Hepatocyte (in vitro differentiated cells): ENCODE results near the gene POLDIP2. TPM values are rescaled to one million over a fixed set of nuclear protein-coding genes. Genes with fewer than 3 reads are reported as not detected.

Experiments
- DNase-seq: peaks from one replicate; pipeline ENCODE4 v3.0.0-alpha.2; 2016; ENCODE audit warnings: low spot score
- H2AFZ ChIP-seq: fragments of 200-600 bp; sonication (generic); 2 replicates; pipeline ENCODE4 v1.6.0; 2016; ENCODE audit warnings: antibody characterized with exemption, mild to moderate bottlenecking
- H3K27ac ChIP-seq: fragments of 200-600 bp; sonication (generic); 2 replicates; pipeline ENCODE4 v1.5.1; 2016; ENCODE audit warnings: mild to moderate bottlenecking
- H3K27me3 ChIP-seq: fragments of 200-600 bp; sonication (generic); 2 replicates; pipeline ENCODE4 v1.6.1; 2016
- H3K36me3 ChIP-seq: fragments of 200-600 bp; sonication (generic); replicated peaks from 2 replicates; pipeline ENCODE4 v1.5.1; 2016; ENCODE audit warnings: low read depth; ENCODE audit not compliant: insufficient read depth
- H3K4me1 ChIP-seq: fragments of 200-600 bp; sonication (generic); 2 replicates; pipeline ENCODE4 v1.5.1; 2016; ENCODE audit warnings: mild to moderate bottlenecking, moderate library complexity; ENCODE audit not compliant: insufficient read depth
- H3K4me2 ChIP-seq: fragments of 200-600 bp; sonication (generic); 2 replicates; pipeline ENCODE4 v1.6.0; 2016
- H3K4me3 ChIP-seq: fragments of 200-600 bp; sonication (generic); 2 replicates; pipeline ENCODE4 v1.5.1; 2016; ENCODE audit warnings: mild to moderate bottlenecking
- H3K79me2 ChIP-seq: fragments of 200-600 bp; sonication (generic); 2 replicates; pipeline ENCODE4 v1.6.0; 2017; ENCODE audit warnings: mild to moderate bottlenecking
- H3K9me2 ChIP-seq: fragments of 200-600 bp; sonication (generic); replicated peaks from 2 replicates; pipeline ENCODE4 v1.6.0; 2017; ENCODE audit warnings: mild to moderate bottlenecking; ENCODE audit not compliant: insufficient read depth
- H3K9me3 ChIP-seq: fragments of 200-600 bp; sonication (generic); 2 replicates; pipeline ENCODE4 v1.5.1; 2016; ENCODE audit warnings: low read depth, mild to moderate bottlenecking
- H4K20me1 ChIP-seq: fragments of 200-600 bp; sonication (generic); 2 replicates; pipeline ENCODE4 v1.6.0; 2016; ENCODE audit warnings: mild to moderate bottlenecking; ENCODE audit not compliant: insufficient read depth, poor library complexity, severe bottlenecking
- CTCF ChIP-seq: fragments of 200-600 bp; sonication (generic); IDR thresholded peaks from 2 replicates; pipeline ENCODE4 v1.5.1; 2016; ENCODE audit warnings: antibody characterized with exemption, mild to moderate bottlenecking; ENCODE audit not compliant: poor library complexity
- EZH2 ChIP-seq: fragments of 200-600 bp; sonication (generic); IDR thresholded peaks from 2 replicates; pipeline ENCODE4 v1.6.1; 2016; ENCODE audit warnings: antibody characterized with exemption, mild to moderate bottlenecking, borderline replicate concordance
- EZH2phosphoT487 ChIP-seq: fragments of 200-600 bp; sonication (generic); IDR thresholded peaks from one replicate; pipeline ENCODE4 v1.6.1; 2018; ENCODE audit warnings: antibody characterized with exemption, mild to moderate bottlenecking, low read depth, moderate library complexity; ENCODE audit not compliant: unreplicated experiment, severe bottlenecking
- whole genome bisulfite sequencing: methylation state at CpG from one replicate; pipeline ENCODE4 v1.1.6; 2016; ENCODE audit warnings: low lambda C conversion rate; ENCODE audit errors: missing lambda C conversion rate; 5-methylcytosine and 5-hydroxymethylcytosine counted together
- polyA plus RNA-seq: library from polyadenylated mRNA; unstranded; fragments of >200 nt; fragmentation: Nextera tagmentation; extraction: Ambion mirVana; gene quantifications from 2 replicates; pipeline ENCODE4 v1.2.1, GENCODE V29; 2016
- total RNA-seq: library from RNA; depleted of rRNA; stranded (reverse); fragments of >200 nt; gene quantifications from 2 replicates; pipeline ENCODE4 v1.2.3, GENCODE V29; 2014

POLDIP2 gene
- total and polyA plus RNA-seq, 2 experiments from 2014 or later: 82.9 to 122 TPM

- TF ChIP-seq EZH2 (no peak), CTCF (no peak), EZH2phosphoT487 (no peak)
- 88% methylated on average over 13 of the region's 13 CpGs for WGBS
- Histone ChIP-seq H3K4me2 (no peak overlapping the region), H3K27me3 (no peaks in the 10 kb centered on the region), H3K9me2 (no peaks in the 10 kb centered on the region), H3K4me3 (no peak overlapping the region), H3K4me1 (peaks cover 11% of the 10 kb centered on the region), H3K79me2 (no peaks in the 10 kb centered on the region), H4K20me1 (no peaks in the 10 kb centered on the region), H3K36me3 (no peaks in the 10 kb centered on the region), H3K9me3 (no peaks in the 10 kb centered on the region), H2AFZ (no peak overlapping the region), H3K27ac (peak overlapping the region; percentile 23)
- DNase-seq: no peak
Measured at GRCh38 chr17:28345419-28346198, 11.7 kb downstream of the POLDIP2 start.

- no peaks in the 10 kb centered on the region for H3K27me3 ChIP-seq
- no peaks in the 10 kb centered on the region for H3K9me2 ChIP-seq
- no peaks in the 10 kb centered on the region for H3K9me3 ChIP-seq
- no peaks in the 10 kb centered on the region for H3K36me3 ChIP-seq
- no peak for DNase-seq
- H2AFZ ChIP-seq: no peak overlapping the region
- H3K4me3 ChIP-seq: no peak overlapping the region
- H3K4me1 ChIP-seq: peaks cover 11% of the 10 kb centered on the region
- peaks cover 5% of the 10 kb centered on the region for H3K79me2 ChIP-seq
- WGBS: 96% methylated on average over 19 of the region's 19 CpGs
- no peaks in the 10 kb centered on the region for H4K20me1 ChIP-seq
- H3K4me2 ChIP-seq: no peak overlapping the region
- H3K27ac ChIP-seq: no peak overlapping the region
- TF ChIP-seq CTCF (no peak), EZH2 (no peak)
Measured at GRCh38 chr17:28344435-28344901, 12.9 kb downstream of the POLDIP2 start.

GRCh38 chr17:28344011-28344410 is 13.3 kb downstream of the POLDIP2 start:
- Histone ChIP-seq H3K4me2 (no peak overlapping the region), H4K20me1 (no peaks in the 10 kb centered on the region), H3K4me3 (no peak overlapping the region), H2AFZ (no peak overlapping the region), H3K27me3 (no peaks in the 10 kb centered on the region), H3K79me2 (peaks cover 9% of the 10 kb centered on the region), H3K27ac (no peak overlapping the region), H3K36me3 (no peaks in the 10 kb centered on the region), H3K9me3 (no peaks in the 10 kb centered on the region), H3K4me1 (peaks cover 11% of the 10 kb centered on the region), H3K9me2 (no peaks in the 10 kb centered on the region)
- no peak for TF ChIP-seq CTCF
- no peak for TF ChIP-seq EZH2phosphoT487
- no peak for TF ChIP-seq EZH2
- WGBS: 92% methylated on average over 9 of the region's 9 CpGs
- DNase-seq: no peak
